ENCODE data around the gene GPR85.

GPR85 gene

DNA sequence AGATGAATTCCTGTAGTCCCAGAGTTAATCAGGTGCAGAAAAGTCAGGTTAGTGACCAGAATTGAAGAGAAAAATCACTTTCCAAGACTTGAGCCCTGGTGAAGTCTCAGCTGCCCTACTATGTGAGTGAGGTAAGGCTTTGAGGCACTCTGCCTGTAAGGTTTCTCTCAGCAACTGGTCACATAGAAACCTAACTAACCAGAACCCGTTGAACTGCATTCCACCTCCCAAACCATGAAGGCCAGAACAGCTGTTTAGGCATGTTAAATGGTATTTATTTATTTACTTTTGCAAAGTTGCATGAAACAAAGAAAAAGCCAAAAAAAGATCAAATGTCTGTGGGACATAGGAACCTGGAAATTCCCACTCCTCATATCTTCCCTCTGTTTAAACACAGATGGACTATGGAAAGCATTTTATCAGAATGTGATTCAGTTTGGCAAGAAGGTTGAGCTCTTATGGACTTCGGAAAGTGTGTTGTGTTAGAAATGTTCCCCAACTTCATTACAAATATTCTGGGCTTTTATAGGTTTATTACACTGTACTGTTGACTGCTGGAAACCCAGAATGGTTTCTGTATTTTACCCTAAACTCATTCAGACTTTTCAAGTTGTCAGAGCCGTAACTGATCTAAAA, 12.8 kb upstream of the GPR85 start:
- Histone ChIP-seq H3K4me3 (ENCODE audit: low read length) (no peak overlapping the region), H3K9me3 (ENCODE audit: low read length) (no peaks in the 10 kb centered on the region), H3K4me1 (ENCODE audit: insufficient read depth, low read length) (no peaks in the 10 kb centered on the region), H3K36me3 (ENCODE audit: insufficient read depth, low read length) (no peaks in the 10 kb centered on the region), H3K27me3 (ENCODE audit: insufficient read depth, low read length) (no peaks in the 10 kb centered on the region), H2AFZ (ENCODE audit: low read depth, low read length) (no peak overlapping the region)

DNA sequence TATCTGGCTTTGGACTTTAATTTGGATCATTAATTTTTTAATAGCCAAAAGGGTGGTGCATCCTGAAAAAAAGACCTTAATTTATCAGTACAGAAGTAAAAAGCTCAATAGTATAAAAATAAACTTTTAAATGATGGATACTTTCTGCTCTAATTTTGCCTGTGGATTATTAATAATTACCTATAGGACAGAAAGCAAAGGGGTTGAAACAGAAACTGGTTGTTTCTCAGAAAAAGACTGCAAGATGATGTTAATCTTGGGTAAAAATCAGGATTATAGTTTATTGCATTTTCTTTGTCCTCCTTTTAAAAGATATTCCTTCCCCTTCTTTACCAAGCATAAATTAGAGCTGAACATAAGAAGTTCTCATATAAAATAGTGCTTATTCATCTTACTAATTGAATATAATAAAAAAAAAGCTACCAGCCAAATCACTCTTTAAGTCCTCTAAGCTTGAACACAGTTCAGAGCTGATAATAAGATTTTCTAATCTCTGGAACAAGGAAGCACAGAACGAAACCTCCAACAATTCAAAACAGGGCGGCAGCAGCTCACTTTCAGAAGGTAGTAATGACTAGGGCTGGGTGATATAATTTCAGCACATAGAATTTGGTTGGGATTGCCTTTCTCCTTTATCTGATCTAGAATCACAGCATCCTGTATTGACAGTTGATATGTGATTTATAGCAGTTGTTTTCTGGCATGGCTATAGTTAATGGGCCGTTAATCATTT, 8.1 kb upstream of the GPR85 start:
- no peaks in the 10 kb centered on the region for H3K4me1 ChIP-seq (ENCODE audit: insufficient read depth, low read length)
- no peak overlapping the region for H3K4me3 ChIP-seq (ENCODE audit: low read length)
- no peaks in the 10 kb centered on the region for H3K9me3 ChIP-seq (ENCODE audit: low read length)
- no peaks in the 10 kb centered on the region for H3K27me3 ChIP-seq (ENCODE audit: insufficient read depth, low read length)
- no peak overlapping the region for H2AFZ ChIP-seq (ENCODE audit: low read depth, low read length)
- H3K36me3 ChIP-seq (ENCODE audit: insufficient read depth, low read length), result no peaks in the 10 kb centered on the region

DNA sequence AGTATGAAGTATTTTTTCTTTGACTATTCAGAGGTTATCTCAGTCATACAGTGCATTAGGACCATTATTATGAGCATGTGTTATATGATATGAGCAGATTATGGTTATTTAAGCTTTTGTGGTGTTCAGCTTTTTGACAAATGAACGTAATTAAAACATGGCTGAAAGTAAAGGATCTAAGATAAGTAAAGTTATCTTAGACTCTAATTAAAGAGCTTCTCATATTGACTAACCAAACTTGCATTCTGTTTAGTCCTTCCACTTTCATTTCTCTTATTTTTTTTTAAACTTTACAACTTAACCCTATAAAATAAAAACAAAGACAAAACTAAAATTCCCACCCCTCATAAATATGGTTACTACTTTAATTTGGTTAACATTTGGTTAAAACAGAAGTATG, 6.9 kb upstream of the GPR85 start:
- H3K4me1 ChIP-seq (ENCODE audit: insufficient read depth, low read length), result no peaks in the 10 kb centered on the region
- no peak overlapping the region for H3K4me3 ChIP-seq (ENCODE audit: low read length)
- no peak overlapping the region for H2AFZ ChIP-seq (ENCODE audit: low read depth, low read length)
- H3K9me3 ChIP-seq (ENCODE audit: low read length), result no peaks in the 10 kb centered on the region
- no peaks in the 10 kb centered on the region for H3K36me3 ChIP-seq (ENCODE audit: insufficient read depth, low read length)
- no peaks in the 10 kb centered on the region for H3K27me3 ChIP-seq (ENCODE audit: insufficient read depth, low read length)

DNA sequence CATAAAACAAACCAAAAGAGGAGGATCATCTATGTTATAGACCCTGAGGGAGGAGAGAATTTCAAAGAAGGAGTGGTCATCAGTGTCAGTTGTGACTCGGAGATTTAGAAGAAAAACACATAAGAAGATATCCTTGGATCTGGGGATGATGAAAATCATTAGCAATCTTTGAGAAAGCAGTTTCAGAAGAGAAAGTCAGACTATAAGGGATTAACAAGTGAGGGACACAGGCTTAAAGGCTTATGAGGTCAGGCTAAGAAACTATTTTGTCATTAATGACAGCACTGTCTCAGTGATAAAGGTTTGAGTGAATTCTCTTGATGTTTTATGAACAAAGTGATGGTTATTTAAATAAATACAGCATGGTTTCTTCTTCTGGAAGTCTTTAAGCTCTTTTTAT, 6.1 kb upstream of the GPR85 start:
- no peak overlapping the region for H2AFZ ChIP-seq (ENCODE audit: low read depth, low read length)
- no peaks in the 10 kb centered on the region for H3K27me3 ChIP-seq (ENCODE audit: insufficient read depth, low read length)
- no peak overlapping the region for H3K4me3 ChIP-seq (ENCODE audit: low read length)
- H3K9me3 ChIP-seq (ENCODE audit: low read length), result no peaks in the 10 kb centered on the region
- no peaks in the 10 kb centered on the region for H3K4me1 ChIP-seq (ENCODE audit: insufficient read depth, low read length)
- H3K36me3 ChIP-seq (ENCODE audit: insufficient read depth, low read length), result no peaks in the 10 kb centered on the region

DNA sequence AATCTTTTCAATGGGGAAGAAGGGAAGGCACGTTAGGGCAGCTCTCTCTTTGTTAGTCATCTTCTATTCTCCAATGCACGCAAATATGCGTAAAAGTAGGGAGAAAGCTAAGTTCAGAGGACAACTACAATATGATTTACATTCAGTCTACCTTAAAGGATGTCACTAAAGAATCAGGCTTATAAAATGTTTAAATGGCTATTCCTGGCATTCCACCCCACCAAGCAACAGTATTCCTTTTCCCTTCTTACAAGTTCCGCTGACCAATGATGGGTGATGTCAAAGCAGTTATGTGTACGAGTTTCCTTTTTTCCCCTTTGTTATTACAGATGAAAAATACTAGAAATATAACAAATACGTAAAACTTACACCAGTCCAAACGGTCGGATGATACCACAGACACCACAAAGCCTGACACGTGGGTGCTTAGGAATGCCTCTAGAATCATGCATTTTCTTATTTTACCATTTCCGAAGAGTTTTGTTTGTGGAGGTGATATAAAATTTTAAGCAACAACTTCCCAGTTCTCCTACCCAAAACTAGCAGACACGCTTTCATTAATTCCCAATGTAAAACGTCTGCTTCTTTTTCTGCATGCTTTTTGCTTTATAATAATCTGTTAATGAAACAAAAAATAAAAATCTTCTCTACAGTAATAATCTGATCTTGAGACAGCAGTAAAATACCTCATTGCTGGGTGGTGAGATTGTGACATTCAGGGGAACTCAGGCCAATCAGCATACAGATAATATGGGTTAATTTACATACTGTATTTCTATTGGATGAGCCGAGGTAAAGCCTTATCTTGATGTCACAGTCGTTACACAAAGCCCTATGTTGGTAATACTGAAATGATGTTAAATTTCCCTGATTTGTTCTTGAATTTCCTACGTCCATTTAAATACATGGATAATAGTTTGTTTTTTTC, 708 bp upstream of the GPR85 start:
- peaks cover 22% of the 10 kb centered on the region for H3K4me1 ChIP-seq (ENCODE audit: insufficient read depth, low read length)
- H2AFZ ChIP-seq (ENCODE audit: low read depth, low read length), result no peak overlapping the region
- peak overlapping the region; percentile 87 for H3K4me3 ChIP-seq (ENCODE audit: low read length)

DNA sequence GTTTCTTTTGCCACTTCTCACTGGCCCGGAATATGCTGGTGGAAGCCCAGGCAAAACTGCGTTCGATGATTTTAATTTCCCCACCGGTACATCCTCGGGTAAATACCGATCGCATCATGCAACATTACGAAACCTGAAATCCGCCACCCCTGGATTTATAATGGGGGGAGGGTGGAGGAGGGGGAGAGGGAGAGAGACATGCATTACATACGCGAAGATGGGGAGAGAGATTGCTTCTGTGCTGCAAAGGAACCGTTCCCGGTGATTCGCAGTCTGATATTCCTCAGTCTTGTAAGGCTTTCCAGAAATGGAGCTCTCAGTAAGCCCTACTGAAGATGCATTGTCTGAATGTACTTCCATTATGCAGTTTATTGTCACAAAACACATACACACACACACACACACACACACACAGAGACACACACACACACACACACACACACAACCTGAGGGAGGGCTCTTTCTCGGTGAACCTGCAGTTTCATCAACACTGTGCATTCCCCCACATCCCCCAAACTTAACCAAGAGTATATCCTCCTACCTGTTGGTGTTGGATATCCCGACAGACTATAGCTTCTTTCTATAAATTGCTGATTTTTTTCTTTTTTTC, 741 bp downstream of the GPR85 start:
- Histone ChIP-seq H3K36me3 (ENCODE audit: insufficient read depth, low read length) (no peaks in the 10 kb centered on the region), H3K4me3 (ENCODE audit: low read length) (peak overlapping the region; percentile 87), H2AFZ (ENCODE audit: low read depth, low read length) (peak overlapping the region; percentile 8), H3K9me3 (ENCODE audit: low read length) (no peaks in the 10 kb centered on the region), H3K4me1 (ENCODE audit: insufficient read depth, low read length) (peaks cover 22% of the 10 kb centered on the region), H3K27me3 (ENCODE audit: insufficient read depth, low read length) (no peaks in the 10 kb centered on the region)

More for the DNA sequence above, 708 bp upstream of the GPR85 start:
- no peaks in the 10 kb centered on the region for H3K9me3 ChIP-seq (ENCODE audit: low read length)
- H3K27me3 ChIP-seq (ENCODE audit: insufficient read depth, low read length), result no peaks in the 10 kb centered on the region
- H3K36me3 ChIP-seq (ENCODE audit: insufficient read depth, low read length), result no peaks in the 10 kb centered on the region

DNA sequence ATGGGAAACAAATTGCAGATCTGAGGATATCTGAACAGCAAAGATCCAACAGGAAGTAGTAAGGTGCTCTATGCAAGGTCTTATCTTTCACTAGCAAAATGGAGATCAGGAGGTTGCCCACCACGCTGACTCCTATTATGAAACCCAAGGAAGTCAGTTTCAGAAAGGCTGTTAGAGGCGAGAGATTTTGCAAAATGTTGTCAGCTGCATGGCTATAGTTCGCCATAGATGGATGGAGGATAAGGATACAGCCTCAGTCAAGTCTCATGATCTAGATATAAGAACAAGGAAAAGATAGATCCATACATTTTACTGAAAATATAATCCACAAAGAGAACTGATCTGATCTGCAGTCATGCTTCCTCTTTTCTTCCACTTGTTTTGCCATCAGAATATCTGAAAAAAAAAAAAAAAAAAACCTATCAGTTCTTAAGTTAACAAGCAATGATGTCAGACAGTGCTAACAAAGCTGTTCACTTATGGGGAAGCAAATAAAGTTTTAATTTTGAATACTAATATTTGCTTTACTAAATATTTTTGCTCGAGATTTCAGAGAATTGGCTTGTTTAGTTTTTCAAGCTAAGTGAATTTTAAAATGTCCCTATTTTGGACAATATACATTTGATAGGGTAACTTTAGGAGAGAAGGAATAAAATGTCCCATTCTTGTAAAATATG, 2.0 kb downstream of the GPR85 start:
- H3K4me3 ChIP-seq (ENCODE audit: low read length), result no peak overlapping the region
- no peak overlapping the region for H2AFZ ChIP-seq (ENCODE audit: low read depth, low read length)
- peaks cover 22% of the 10 kb centered on the region for H3K4me1 ChIP-seq (ENCODE audit: insufficient read depth, low read length)
- no peaks in the 10 kb centered on the region for H3K9me3 ChIP-seq (ENCODE audit: low read length)
- no peaks in the 10 kb centered on the region for H3K36me3 ChIP-seq (ENCODE audit: insufficient read depth, low read length)
- no peaks in the 10 kb centered on the region for H3K27me3 ChIP-seq (ENCODE audit: insufficient read depth, low read length)

DNA sequence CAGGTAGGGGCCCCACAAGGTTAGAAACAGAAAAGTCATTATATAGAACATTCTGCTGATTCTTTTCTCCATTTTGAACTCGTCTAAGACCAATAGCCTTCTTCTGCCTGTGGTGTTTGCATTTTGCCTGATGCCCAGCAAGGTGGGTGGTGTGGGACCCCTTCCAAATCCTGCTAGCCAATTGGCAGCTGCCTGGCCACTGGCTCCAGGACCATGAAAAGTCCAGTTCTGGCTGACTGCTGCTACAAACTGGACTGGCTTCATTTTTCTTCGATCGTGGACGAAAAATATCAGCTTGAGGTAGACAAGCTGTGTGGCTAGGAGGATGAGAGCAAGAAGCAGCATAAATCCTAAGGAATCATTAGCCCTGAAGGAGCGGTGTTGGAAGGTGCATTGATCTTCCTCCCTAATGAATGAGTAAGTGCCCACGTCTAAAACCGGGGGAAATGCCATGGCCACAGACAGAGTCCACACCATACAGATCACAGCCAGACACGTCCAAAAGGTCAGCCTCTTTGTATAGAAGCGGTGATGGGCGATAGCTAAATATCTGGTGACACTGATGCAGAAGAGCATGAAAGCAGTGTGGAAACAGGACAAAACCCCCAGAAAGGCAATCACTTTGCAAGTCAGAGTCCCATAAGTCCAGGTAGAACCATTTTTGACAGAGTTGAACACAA, 2.7 kb downstream of the GPR85 start:
- Histone ChIP-seq H3K9me3 (ENCODE audit: low read length) (no peaks in the 10 kb centered on the region), H3K4me3 (ENCODE audit: low read length) (no peak overlapping the region)

DNA sequence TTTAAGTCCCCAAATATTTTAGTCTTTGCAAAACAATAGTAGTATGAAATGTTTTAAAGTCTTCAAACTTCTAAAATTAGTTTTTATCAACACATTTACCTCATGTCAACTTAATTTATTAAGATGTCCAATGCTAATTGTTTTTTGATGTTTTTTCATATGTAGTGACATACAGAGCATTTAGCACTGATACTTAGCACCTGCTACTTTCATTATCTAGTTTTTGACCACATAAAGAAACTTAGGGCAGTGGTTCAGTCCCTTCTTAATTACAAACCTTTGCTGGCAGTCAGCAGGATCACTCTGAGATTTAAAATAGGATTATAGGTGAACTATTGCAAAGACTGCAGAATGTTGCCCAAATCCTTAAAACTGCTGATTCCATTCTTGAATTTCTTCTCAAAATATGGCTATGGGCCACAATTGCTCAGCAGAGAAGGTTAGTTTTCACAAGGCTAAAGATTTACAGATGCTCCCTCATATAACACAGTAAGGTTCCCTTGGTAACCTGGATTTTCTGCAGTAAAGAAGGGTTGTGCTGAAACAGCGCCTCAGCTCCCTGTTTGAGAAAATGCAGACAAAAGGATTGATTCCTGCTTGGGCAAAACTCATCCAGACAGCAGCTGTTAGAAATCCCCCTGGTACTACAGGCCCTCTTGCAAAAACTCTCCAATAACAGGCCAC, 3.4 kb downstream of the GPR85 start:
- Histone ChIP-seq H2AFZ (ENCODE audit: low read depth, low read length) (peak overlapping the region; percentile 41), H3K9me3 (ENCODE audit: low read length) (no peaks in the 10 kb centered on the region), H3K4me3 (ENCODE audit: low read length) (no peak overlapping the region), H3K36me3 (ENCODE audit: insufficient read depth, low read length) (no peaks in the 10 kb centered on the region), H3K27me3 (ENCODE audit: insufficient read depth, low read length) (no peaks in the 10 kb centered on the region), H3K4me1 (ENCODE audit: insufficient read depth, low read length) (peaks cover 22% of the 10 kb centered on the region)

More for the DNA sequence above, 2.7 kb downstream of the GPR85 start:
- Histone ChIP-seq H2AFZ (ENCODE audit: low read depth, low read length) (peak overlapping the region; percentile 41), H3K4me1 (ENCODE audit: insufficient read depth, low read length) (peaks cover 22% of the 10 kb centered on the region), H3K27me3 (ENCODE audit: insufficient read depth, low read length) (no peaks in the 10 kb centered on the region), H3K36me3 (ENCODE audit: insufficient read depth, low read length) (no peaks in the 10 kb centered on the region)

DNA sequence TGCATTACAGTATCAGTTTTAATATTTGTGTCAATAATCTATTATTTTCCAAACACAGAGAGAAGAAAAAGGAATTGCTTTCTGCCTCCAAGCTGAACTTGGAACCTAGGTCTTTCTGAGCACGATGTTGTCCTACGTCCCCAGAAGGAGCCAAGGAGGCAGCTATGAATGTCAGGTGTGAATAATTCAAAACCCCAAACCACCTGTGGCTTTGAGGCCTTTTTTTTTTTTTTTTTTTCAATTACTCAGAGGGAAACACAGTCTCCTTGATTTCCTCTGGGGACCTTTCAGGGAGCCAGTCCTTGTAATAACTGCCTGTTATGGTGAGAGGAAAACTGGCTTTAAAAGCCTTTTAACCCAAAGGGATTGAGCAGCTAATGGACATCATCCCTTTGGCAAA, 8.3 kb downstream of the GPR85 start:
- H3K36me3 ChIP-seq (ENCODE audit: insufficient read depth, low read length), result no peaks in the 10 kb centered on the region
- peaks cover 7% of the 10 kb centered on the region for H3K4me1 ChIP-seq (ENCODE audit: insufficient read depth, low read length)
- no peak overlapping the region for H2AFZ ChIP-seq (ENCODE audit: low read depth, low read length)
- H3K4me3 ChIP-seq (ENCODE audit: low read length), result no peak overlapping the region
- no peaks in the 10 kb centered on the region for H3K9me3 ChIP-seq (ENCODE audit: low read length)
- H3K27me3 ChIP-seq (ENCODE audit: insufficient read depth, low read length), result no peaks in the 10 kb centered on the region

DNA sequence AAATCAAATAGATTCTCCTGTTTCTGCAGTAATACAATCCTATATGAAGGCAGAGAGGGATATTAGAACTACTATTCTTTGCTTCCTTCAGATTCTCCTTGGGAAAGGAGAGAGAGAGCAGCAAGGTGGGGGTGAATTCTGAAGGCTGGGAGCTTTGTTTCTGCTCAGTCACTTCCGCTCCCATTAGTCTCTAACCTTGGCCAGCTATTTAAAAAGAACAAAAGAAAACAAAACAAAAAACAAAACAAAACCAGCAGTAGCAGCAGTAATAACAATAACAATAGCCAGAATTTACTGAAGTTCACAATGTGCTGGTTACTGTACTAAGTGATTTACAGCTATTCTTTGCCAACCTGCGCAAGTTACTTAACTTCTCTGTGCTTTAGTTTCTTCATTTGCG, 9.9 kb downstream of the GPR85 start:
- Histone ChIP-seq H3K27me3 (ENCODE audit: insufficient read depth, low read length) (no peaks in the 10 kb centered on the region), H2AFZ (ENCODE audit: low read depth, low read length) (no peak overlapping the region), H3K9me3 (ENCODE audit: low read length) (no peaks in the 10 kb centered on the region), H3K36me3 (ENCODE audit: insufficient read depth, low read length) (no peaks in the 10 kb centered on the region), H3K4me3 (ENCODE audit: low read length) (no peak overlapping the region), H3K4me1 (ENCODE audit: insufficient read depth, low read length) (peaks cover 5% of the 10 kb centered on the region)

DNA sequence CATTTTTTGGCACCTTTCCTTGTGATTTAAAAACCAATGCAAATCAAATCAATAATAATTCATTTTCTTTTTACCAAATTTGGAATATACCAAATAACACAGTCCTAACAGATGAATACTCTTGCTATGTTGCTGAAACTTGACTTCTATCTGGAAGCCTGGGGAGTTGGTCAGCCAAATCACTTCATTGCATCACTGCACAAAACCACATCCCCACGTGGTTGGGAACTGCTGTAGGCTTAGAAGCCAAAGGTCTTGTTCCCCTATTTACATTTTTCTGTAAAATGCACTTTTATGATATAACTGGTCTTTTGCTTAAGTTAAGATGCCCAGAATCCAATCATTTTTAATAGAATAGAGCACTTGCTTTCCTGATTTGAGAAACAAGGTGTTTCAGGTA, 15.2 kb downstream of the GPR85 start:
- no peaks in the 10 kb centered on the region for H3K36me3 ChIP-seq (ENCODE audit: insufficient read depth, low read length)
- H3K27me3 ChIP-seq (ENCODE audit: insufficient read depth, low read length), result no peaks in the 10 kb centered on the region
- peaks cover 1% of the 10 kb centered on the region for H3K4me1 ChIP-seq (ENCODE audit: insufficient read depth, low read length)

More for the DNA sequence above, 15.2 kb downstream of the GPR85 start:
- Histone ChIP-seq H2AFZ (ENCODE audit: low read depth, low read length) (no peak overlapping the region), H3K9me3 (ENCODE audit: low read length) (no peaks in the 10 kb centered on the region), H3K4me3 (ENCODE audit: low read length) (no peak overlapping the region)
